ELF-1 (cell line): ENCODE results near the gene SBK3.
"Not testable (repeated sequence)": the region's sequence is repeated elsewhere in the genome, so short reads cannot be mapped to it uniquely, and the experiment has no call there.

Experiments
- DNase-seq: peaks from one replicate; pipeline ENCODE4 v3.0.0-alpha.2; 2016; ENCODE audit warnings: low read depth, low spot score

SBK3 gene

DNA sequence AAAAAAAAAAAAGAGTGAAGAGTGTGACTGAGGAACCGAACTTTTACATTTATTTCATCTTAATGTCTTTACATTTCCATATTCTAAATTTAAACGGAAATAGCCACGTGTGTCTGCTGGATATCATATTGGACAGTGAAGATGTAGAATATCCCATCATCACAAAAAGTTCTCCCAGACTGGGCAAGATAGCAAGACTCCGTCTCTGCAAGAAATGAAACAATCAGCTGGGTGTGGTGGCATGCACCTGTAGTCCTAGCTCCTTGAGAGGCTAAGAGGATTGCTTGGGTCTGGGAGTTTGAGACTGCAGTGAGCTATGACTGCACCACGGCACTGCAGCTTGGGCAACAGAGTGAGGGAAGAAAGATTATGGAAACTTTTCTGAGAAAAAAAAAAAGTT, 31.4 kb upstream of the SBK3 start:
- no peak for DNase-seq

DNA sequence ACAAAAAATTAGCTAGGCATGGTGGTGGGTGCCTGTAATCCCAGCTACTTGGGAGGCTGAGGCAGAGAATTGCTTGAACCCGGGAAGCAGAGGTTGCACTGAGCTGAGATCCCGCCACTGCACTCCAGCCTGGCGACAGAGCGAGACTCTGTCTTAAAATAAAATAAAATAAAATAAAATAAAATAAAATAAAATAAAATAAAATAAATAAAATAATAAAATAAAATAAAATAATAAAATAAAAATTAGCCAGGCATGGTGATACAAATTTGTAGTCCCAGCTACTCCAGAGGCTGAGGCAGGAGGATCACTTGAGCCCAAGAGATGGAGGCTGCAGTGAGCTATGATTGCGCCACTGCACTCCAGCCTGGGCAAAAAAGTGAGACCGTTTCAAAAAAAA, 28.6 kb upstream of the SBK3 start:
- DNase-seq: not testable (repeated sequence)

DNA sequence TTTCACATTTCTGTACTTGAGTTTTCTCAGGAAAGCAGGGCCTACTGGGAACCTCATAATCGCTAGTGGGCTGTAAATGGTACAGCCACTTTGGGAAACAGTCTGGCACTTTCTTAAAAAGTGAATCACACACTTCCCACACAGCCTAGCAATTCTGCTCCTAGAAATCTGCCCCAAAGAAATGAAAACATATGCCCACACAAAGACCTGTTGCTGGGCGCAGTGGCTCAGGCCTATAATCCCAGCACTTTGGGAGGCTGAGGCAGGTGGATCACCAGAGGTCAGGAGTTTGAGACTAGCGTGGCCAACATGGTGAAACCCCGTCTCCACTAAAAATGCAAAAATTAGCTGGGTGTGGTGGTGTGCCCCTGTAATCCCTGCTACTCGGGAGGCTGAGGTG, 24.1 kb upstream of the SBK3 start:
- not testable (repeated sequence) for DNase-seq

DNA sequence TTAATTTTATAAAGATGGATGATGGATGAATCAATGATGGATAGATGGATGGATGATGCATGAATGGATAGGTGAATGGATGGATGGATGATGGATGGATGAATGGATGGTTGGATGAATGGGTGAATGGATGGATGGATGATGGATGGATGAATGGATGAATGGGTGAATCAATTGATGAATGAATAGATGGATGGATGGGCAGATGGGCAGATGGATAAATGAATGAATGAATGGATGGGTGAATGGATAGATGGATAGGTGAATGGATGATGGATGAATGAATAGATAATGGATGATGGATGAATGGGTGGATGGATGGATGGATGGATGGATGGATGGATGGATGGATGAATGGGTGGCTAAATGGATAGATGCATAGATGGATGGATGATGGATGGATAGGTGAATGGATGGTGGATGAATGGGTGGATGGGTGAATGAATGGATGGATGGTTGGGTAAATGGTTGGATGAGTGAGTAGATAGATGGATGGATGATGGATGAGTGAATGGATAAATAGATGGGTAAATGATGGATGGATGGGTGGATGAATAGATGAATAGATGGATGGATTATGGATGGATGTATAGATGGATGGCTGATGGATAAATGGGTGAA, 22.5 kb upstream of the SBK3 start:
- no peak for DNase-seq

DNA sequence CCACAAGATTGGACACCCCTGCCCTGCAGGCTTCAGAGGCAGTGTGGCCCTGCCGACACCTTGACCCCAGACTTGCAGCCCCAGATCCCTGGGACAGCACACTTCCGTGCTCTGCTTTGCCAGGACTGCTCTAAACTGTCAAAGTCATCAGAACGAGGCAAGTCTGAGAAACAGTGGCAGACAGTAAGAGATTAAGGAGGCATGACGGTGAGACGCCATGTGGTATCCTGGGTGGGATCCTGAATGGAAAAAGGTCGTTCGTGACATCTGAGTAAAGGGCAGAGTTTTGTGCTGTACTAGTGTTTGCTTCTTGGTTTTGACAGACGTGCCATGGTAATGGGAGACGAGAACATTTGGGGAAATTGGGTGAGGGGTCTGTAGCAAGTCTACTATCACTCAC, 21.5 kb upstream of the SBK3 start:
- no peak for DNase-seq

DNA sequence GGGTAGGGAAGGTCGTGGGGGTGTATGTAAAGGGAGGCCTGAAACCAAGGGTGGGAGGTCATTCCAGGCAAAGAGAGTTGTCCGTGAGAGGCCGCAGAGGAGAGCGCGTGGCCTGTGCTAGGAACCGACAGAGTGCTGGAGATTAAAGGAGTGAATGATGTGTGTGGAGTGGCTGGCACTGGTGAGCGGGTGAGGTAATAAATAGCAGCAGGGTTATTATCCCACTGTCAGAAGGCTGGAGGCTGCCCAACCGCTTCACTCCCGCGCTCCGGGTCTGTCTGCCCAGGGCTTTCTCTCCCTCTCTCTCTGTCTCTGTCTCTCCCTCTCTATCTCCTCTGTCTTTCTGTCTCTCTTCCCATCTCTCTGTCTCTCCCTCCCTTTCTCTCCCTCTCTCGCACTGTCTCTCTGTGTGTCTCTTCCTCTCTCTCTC, 17.9 kb upstream of the SBK3 start:
- DNase-seq: peak; percentile 31

DNA sequence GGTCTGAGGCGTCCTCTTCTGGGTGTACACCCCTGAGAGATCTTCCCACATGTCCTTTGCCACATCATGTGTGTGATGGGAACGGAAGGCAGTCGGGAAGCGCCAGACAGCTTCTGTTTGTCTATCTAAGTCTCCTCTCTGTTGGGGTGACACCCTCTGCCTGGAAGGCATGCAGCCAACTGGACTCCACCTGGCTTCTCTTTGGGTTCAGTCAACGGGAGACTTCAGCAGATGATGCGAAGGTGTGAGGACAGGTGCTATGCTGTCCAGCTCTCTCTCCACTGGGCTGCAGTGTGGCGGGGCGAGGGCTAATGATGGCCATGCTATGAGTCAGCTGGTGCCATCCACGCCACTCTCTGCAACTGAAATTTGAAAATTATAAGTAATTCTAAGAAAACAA, 14.3 kb upstream of the SBK3 start:
- DNase-seq: no peak

DNA sequence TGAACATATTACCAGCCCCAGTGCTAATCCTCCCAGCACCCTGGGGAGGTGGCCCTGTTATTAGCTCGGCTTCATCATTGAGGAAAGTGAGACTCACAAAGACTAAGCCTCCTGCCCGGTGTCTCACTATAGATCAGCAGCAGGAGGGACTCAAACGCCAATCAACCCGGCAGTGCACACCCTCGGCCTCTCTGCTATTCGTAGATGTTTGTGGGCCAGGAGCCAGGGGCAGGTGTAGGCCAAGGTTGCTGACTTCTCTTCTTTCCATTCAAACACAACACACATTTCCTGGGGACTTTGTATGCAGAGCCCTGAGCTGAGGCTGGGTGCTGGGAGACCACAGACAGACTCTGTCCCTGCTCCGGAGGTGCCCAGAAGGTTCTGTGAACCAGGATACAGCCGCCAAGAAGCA, 9.4 kb upstream of the SBK3 start:
- DNase-seq: no peak

DNA sequence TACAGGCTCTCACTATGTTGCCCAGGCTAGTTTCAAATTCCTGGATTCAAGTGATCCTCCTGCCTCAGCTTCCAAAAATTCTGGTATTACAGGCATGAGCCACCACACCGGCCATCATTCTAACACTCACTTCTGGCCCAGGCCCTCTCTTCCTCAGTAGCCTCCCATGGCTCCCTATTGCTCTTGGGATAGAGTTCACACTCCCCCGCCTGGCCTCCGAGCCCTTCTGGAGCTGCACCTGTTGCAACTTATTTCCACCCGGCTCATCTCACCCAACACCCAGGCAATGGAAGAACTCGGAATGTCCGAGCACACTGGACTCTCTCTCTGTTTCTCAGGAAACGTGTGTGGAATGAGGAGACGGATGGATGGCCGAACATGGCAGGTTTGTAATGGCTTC, 9.0 kb upstream of the SBK3 start:
- DNase-seq: no peak

DNA sequence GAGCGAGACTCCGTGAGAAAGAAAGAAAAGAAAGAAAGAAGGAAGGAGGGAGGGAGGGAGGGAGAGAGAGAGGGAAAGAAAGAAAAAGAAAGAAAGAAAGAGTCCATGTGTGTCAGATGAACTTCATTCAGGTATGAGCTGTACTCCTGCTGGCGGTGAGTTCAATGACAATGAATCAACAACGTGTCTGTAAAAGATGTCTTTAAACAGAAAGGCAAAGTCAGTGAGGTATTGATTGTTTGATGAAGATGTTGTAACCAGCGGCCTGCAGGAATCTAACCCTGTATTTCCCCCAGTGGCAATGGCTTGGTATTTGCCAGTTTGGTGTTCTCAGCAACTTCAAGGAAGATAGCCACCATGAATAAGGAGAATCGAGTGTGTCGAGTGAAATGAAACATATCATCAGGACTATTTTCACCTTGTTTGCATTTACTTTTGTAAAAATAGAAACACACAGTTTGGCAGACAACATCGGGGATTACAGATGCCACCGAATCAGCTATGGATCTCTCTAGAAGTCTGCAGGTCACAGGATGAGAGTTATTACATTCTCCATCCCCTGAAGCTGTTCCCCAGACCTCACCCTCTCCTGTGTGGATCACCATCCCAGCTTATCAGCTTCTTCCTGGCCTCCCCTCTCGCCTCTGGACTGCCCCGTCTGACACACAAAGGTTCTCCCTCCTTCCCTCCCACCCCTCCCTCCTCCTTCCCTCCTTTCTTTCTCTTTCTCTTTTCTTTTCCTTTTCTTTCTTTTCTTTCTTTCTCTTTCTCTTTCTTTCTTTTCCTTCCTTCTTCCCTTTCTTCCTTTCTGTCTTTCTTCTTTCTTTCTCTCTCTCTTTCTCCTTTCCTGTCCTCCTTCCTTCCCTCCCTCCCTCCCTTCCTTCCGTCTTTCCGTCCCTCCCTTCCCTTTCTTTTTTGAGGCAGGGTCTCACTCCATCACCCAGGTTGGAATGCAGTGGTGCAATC, 8.2 kb upstream of the SBK3 start:
- DNase-seq: no peak

DNA sequence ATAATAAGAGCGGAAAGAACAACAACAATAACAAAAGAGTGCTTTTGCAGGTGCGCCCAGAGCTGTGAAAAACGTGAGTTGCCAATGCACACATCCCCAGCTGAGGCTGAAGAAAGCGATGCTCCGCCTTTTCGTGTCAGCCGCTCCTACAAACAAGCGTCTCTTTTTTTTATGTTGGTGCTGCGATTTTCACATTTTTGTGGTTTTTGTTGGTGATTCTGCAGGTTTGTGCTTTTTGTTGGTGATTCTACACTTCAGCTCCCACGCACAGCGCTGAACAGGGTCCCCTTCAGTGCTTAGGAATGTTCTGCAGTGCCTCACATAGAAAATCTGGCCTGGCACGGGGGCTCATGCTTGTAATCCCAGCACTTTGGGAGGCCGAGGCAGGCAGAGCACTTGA, 7.3 kb upstream of the SBK3 start:
- DNase-seq: peak; percentile 29

DNA sequence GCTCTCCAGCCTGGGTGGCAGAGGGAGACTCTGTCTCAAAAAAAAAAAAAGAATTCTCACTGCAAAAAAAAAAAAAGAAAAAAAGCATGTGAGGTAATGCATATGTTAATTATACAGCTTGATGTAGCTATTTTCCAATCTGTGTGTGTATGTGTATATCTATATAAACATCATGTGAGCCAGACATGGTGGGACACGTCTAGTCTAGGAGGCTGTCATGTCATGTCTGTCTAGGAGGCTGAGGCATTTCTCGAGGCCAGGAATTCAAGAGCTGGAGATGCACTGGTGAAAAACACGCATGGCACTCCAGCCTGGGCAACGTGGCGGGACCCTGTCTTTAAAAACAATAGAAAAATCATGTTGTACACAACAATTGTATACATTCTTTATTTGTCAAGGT, 6.9 kb upstream of the SBK3 start:
- DNase-seq: no peak

DNA sequence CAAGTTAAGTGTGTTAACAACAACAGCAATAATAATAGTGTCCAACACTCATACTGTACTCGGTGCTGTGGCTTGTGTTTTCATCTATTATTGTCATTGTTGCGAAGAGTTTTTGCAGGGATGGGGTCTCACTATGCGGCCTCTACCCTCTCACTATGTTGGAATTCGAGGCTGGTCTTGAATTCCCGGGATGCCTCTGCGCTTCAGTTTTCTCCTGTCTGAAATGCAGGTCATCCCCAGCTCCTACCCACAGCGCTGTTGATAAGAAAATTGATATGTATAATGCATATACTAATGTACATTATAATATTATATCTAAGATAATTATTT, 4.9 kb upstream of the SBK3 start:
- DNase-seq: no peak

DNA sequence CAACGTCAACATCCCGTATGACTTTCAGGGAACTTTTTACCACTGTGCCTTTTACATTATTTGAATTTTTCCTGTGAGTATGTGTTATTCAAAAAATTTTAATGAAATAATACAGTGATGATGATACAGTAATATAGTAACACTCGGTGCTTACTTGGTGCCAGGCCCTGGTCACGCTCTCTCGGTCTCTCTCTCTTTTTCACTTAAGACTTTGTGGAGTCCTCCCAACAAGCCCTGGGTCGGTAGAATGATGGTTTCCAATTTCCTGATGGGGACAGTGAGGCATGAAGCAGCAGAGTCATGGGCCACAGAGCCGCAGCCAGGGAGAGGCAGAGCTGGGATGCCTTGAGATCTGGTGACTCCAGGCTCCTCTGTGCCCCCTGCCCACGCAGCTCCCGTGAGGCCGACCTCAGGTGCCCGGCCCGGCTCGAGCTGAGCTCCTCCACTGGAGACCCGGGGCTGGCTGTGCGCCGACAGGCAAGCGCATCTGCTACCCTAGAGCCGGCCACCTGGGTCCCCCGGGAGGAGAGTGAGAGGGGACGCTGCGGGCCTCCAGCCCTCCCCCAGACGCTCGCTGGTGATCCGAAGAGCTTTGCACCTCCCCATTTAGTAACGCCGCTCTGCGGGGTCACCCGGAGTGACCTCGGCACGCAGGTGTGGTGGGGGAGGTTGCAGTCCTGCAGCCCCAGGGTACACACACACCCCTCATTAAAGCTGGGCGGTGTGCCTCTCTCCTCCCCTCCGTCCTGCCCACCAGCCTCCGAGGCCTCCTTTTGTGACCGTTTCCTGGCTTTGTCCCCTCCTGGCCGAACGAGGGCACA, 4.4 kb upstream of the SBK3 start:
- peak; percentile 82 for DNase-seq

DNA sequence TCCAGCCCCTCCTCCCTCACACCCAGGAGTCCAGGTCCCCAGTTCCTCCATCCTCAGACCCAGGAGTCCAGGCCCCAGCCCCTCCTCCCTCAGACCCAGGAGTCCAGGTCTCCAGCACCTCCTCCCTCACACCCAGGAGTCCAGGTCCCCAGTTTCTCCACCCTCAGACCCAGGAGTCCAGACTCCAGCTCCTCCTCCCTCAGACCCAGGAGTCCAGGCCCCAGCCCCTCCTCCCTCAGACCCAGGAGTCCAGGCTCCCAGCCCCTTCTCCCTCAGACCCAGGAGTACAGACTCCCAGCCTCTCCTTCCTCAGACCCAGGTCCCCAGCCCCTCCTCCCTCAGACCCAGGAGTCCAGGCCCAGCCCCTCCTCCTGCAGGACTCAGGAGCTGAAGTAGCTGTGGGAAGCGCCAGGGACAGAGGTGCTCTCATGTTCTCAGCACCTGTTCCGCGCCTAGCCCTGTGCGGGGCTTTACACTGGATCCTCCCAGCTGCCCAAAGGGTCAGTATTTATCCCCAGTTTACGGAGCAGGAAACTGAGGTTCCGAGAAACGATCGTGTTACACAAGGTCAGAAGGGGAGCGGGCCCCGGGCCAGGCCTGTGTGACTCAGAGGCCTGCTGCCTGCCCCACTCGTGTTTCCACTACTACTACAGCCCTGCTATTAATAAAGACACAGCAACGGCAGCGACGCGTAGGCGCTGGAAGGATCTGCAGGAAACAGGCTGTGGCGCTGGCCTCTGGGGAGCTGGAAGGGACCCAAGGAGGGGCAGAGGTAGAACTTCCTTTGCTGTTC, 1.7 kb upstream of the SBK3 start:
- DNase-seq: no peak

DNA sequence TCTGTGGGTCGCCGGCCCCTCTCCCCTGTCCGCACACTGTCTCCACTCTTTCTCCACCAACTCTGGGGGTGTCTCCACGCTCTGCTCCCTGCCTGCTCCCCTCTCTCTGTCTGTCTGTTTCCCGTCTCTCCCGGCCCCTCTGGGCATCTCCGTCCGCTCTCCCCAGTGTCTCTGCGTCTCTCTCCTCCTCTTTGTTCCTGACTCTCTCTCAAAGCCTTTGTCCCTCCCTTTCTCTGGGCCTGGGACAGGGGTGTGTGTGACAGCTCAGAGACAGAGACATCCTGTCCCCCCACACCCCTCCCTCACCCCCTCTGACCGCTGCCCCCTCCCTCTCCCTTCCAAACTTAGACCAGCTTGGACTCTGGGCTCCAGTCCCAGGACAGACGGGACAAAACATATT, 668 bp upstream of the SBK3 start:
- DNase-seq: no peak

DNA sequence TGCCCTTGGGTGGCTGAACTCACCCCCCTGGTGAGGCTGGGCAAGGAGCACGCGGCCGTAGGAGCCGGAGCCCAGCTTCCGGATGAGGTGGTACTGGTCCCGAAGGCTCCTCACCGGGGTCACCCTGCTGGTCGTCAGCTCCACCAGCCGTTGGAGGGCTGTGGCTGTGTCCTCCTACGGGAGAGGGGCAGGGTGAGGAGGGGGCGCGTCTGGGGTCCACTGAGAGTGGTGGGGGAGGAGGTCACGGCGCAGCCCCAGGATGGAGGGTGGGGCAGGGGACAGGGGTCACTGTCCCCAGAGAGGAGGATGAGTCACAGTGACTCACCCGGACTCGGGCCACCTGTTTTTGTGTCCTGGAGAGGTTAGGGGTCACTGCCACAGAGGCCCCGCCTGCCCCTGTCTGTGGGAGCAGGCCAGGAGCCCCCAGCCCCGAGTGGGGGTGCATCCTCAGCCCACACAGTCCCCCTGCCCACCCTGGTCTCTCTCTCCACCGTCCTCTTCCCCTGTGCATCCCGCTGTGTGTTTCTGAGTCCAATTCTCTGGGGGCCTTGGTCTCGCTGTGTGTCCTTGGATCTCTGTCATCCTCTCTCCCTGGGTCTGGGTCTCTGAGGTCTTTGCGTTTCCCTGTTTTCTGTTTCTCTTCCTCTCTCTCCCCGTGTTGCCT, 435 bp downstream of the SBK3 start:
- DNase-seq: no peak

DNA sequence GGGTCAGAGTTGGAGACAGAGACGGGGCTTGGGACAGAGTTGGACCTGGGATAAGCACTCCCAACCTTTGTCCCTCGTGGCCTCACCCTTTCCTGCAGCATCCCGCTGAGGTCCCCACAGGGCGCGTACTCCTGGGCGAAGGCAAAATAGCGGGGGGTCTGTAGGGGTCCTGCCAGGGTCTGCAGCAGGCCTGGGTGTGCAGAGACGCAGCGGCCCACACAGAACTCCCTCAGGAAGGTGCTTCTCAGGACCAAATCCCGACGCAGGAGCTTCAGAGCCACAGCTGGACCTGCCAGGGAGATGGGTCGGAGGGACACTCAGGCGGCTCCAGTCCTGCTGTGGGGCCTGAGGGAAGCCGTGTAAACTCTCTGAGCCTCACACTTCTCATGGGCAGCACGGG, 1.3 kb downstream of the SBK3 start:
- no peak for DNase-seq

DNA sequence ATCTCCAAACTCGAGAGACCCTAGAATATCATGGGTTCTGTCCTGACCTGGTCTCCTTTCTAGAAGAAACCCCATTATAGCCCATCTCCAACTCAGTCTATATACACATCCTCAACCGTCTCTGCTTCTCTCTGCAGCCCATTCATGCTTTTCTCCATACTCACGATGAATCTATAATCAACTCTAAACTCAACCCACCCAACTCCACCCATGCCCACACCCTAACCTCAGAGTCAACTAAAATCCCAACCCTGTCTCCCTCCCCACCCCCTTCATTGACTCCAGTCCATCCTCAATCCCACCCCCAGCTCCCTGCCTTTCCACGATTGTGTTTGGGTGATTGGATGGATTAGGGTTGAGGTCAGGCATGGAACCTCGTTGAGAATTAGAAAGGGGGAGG, 1.8 kb downstream of the SBK3 start:
- DNase-seq: no peak

DNA sequence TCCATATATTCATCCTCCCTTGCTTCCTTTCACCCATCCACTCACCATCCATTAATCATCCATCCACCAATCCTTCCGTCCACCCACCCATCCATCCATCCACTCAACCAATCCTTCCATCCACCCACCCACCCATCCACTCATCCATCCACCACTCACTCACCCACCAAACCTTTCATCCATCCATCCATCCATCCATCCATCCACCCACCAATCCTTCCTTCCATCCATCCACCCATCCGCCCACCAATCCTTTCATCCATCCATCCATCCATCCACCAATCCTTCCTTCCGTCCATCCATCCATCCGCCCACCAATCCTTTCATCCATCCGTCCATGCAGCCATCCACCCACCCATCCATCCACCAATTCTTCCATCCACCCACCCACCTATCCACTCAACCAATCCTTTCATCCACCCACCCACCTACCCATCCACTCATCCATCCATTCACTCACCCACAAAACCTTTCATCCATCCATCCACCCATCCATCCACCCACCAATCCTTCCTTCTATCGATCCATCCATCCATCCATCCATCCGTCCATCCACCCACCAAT, 3.0 kb downstream of the SBK3 start:
- no peak for DNase-seq

DNA sequence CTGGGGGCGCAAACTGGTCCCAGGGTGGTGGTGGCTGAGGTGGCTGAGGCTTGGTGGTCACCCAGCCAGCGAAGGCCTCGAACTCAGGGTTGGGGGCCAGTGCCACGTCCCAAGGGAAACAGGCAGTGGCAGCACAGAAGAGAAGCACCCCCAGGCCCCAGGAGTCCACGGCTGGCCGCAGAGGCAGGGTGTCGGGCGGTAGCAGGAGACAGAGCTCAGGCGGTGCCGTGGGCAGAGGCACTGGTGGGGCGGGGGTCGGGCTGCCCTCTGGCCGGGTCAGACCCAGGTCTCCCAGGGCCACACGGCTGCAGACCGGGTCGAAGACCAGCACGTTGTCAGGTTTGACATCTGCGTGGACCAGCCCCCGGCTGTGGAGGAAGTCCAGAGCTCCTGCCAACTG, 4.3 kb downstream of the SBK3 start:
- no peak for DNase-seq
